HepG2 (cell line): ENCODE data around the gene GCN1. TPM values are rescaled to one million over a fixed set of nuclear protein-coding genes. Genes with fewer than 3 reads are reported as not detected.
A peak's percentile ranks its signal among the peaks of the same experiment; 100 is the strongest.

Experiments used
- BCL3 ChIP-seq: sonication (generic); formaldehyde crosslinking; IDR thresholded peaks from 2 replicates; pipeline ENCODE4 v1.5.1; 2020; ENCODE audit warnings: mild to moderate bottlenecking, missing genetic modification reagents, moderate library complexity
- FOXA3 ChIP-seq: IDR thresholded peaks from 2 replicates; pipeline ENCODE4 v1.6.1; 2016; ENCODE audit warnings: missing genetic modification reagents, missing compliant biosample characterization
- HBP1 ChIP-seq: IDR thresholded peaks from 2 replicates; pipeline ENCODE4 v1.6.1; 2016; ENCODE audit warnings: low read depth, control low read depth
- HES4 ChIP-seq: sonication (generic); formaldehyde crosslinking; IDR thresholded peaks from 2 replicates; pipeline ENCODE4 v1.9.0; 2021; ENCODE audit warnings: mild to moderate bottlenecking, missing genetic modification reagents, borderline replicate concordance
- HINFP ChIP-seq: sonication (generic); formaldehyde crosslinking; IDR thresholded peaks from 2 replicates; pipeline ENCODE4 v1.4.0; 2020; ENCODE audit warnings: low read depth, mild to moderate bottlenecking, missing genetic modification reagents
- MYNN ChIP-seq: sonication (generic); formaldehyde crosslinking; IDR thresholded peaks from 2 replicates; pipeline ENCODE4 v1.4.0; 2020; ENCODE audit warnings: mild to moderate bottlenecking, low read depth, missing genetic modification reagents
- MYPOP ChIP-seq: sonication (generic); formaldehyde crosslinking; IDR thresholded peaks from 2 replicates; pipeline ENCODE4 v1.8.1; 2023; ENCODE audit warnings: mild to moderate bottlenecking, moderate library complexity, missing genetic modification reagents
- NCOA5 ChIP-seq: sonication (generic); formaldehyde crosslinking; IDR thresholded peaks from 2 replicates; pipeline ENCODE4 v1.4.0; 2020; ENCODE audit warnings: missing genetic modification reagents
- NR0B2 ChIP-seq: sonication (generic); formaldehyde crosslinking; IDR thresholded peaks from 2 replicates; pipeline ENCODE4 v1.4.0; 2020; ENCODE audit warnings: mild to moderate bottlenecking, missing genetic modification reagents
- RCOR2 ChIP-seq: IDR thresholded peaks from 2 replicates; pipeline ENCODE4 v1.6.1; 2016; ENCODE audit warnings: missing biosample characterization, missing genetic modification reagents
- SAP130 ChIP-seq: IDR thresholded peaks from 2 replicates; pipeline ENCODE4 v1.6.1; 2016; ENCODE audit warnings: low read depth
- ZHX1 ChIP-seq: sonication (generic); formaldehyde crosslinking; IDR thresholded peaks from 2 replicates; pipeline ENCODE4 v1.8.1; 2022; ENCODE audit warnings: low read depth, mild to moderate bottlenecking, missing genetic modification reagents
- ZNF281 ChIP-seq: sonication (generic); formaldehyde crosslinking; IDR thresholded peaks from 2 replicates; pipeline ENCODE4 v1.4.0; 2020; ENCODE audit warnings: missing genetic modification reagents, borderline replicate concordance
- ZNF768 ChIP-seq: sonication (generic); formaldehyde crosslinking; IDR thresholded peaks from 2 replicates; pipeline ENCODE4 v1.4.0; 2020; ENCODE audit warnings: missing genetic modification reagents
- ZNF780A ChIP-seq: sonication (generic); formaldehyde crosslinking; IDR thresholded peaks from 2 replicates; pipeline ENCODE4 v1.8.0; 2022; ENCODE audit warnings: mild to moderate bottlenecking, missing genetic modification reagents, moderate library complexity
- polyA plus RNA-seq, 8 experiments: library from polyadenylated mRNA; depleted of rRNA in 3 of 8; stranded (reverse) in 7 of 8; unstranded in 1 of 8; fragments of >200 nt; fragmentation: Illumina TruSeq in 4 of 8; extraction: Trizol in 4 of 8; gene quantifications; 2 replicates each; pipeline versions ENCODE4 v1.2.1 to v1.2.3, GENCODE V29; 2011 to 2016; ENCODE audit warnings: low read depth in 4 of 8, missing spikeins in 1 of 8, mixed read lengths in 1 of 8; ENCODE audit not compliant: insufficient read depth in 1 of 8
- total RNA-seq, 5 experiments: library from RNA; depleted of rRNA; stranded (reverse); fragments of >200 nt; fragmentation: Illumina TruSeq; extraction: Trizol; gene quantifications; 2 replicates each; pipeline ENCODE4 v1.2.3, GENCODE V29; 2016; ENCODE audit warnings: low read depth in 1 of 5

GCN1 gene
- total and polyA plus RNA-seq, 2 of the 13 experiments (the other 11 are each of a cell fraction or from before 2014, with no cell fraction given): 58.2 to 83.0 TPM

- TF ChIP-seq HBP1 (CRISPR knock-in tag) (no peak), NCOA5 (CRISPR knock-in tag) (no peak), RCOR2 (CRISPR knock-in tag) (peak; percentile 33; the same call in 1 of the 2 replicates), ZNF281 (CRISPR knock-in tag) (peak; percentile 56; the same call in 1 of the 2 replicates), FOXA3 (CRISPR knock-in tag) (peak; percentile 78), MYPOP (CRISPR knock-in tag) (no peak), HINFP (CRISPR knock-in tag) (no peak), HES4 (CRISPR knock-in tag) (no peak), NR0B2 (CRISPR knock-in tag) (no peak), ZNF780A (CRISPR knock-in tag) (no peak), BCL3 (no peak), MYNN (CRISPR knock-in tag) (no peak), ZNF768 (CRISPR knock-in tag) (no peak), SAP130 (CRISPR knock-in tag) (peak; percentile 31; the same call in 1 of the 2 replicates), ZHX1 (no peak)
Observed at GRCh38 chr12:120227233-120228040, 32.9 kb upstream of the GCN1 start (continued).
